ENCODE data around the gene SLC6A13. TPM values are rescaled to one million over a fixed set of nuclear protein-coding genes. Genes with fewer than 3 reads are reported as not detected.

Gene SLC6A13
- total RNA-seq, 1 experiment from 2014 or later = not detected

DNA sequence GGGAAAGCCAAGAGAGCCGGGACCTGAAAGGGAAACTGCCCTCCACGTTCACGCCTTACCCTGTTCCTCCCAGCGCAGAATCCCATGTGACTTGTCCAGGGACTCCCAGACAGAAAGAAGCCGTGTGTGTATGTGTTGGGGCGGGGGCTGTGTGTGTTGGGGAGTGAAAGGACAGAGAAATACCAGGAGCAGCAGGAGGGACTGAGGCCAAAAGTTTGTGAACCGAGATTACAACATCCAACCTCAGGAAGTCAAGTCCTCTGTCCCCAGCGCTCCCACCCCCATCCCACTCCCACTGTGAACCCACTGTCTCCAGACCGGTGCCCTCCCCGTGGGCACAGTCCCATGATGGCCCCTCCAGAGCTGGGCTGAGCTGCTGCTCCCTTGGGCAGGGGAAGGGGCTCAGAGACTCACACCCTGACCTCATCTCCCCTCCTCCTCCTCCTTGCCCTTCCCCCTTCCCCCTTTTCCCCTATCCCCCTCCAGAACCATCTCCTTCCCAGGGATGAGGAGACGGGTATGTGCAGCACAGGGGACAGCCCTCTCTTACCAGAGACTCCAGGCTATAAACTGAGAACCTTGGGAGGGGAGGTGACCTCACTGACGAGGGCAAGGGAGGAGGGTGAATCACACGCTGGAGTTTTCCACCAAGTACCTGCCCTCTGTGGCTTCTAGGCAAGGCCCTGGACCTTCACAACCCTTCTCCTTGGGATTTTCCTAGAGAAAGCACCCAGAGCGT is 48.5 kb downstream of the SLC6A13 start, which contains the start of gene SLC6A12:
TSS of gene SLC6A12 (minus strand) at position 155 of the 739 bp plus-strand sequence. CDS start 4,171 bp downstream, outside the sequence.
- DNase-seq (ENCODE audit: low read depth) = peak; percentile 61

DNA sequence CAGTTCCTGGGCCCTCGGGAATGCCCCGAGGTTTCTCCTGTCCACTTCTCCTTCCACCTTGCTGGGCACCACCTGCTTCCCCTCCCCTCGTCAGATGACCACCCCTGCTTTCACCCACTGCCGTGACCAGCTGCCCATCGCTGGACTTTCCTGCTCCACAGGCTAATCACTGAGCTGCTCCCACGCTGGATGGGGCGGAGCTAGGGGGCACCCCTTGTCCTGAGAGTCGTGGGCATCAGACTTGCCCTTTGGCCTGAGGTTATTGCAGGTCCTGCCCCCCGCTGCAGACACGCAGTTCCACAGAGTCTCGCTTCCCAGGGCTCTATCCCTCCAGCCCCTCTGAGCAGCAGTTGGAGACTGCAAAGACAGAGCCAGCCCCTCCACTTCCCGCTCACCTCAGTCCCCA is 49.1 kb downstream of the SLC6A13 start:
- DNase-seq (ENCODE audit: low read depth) = no peak

DNA sequence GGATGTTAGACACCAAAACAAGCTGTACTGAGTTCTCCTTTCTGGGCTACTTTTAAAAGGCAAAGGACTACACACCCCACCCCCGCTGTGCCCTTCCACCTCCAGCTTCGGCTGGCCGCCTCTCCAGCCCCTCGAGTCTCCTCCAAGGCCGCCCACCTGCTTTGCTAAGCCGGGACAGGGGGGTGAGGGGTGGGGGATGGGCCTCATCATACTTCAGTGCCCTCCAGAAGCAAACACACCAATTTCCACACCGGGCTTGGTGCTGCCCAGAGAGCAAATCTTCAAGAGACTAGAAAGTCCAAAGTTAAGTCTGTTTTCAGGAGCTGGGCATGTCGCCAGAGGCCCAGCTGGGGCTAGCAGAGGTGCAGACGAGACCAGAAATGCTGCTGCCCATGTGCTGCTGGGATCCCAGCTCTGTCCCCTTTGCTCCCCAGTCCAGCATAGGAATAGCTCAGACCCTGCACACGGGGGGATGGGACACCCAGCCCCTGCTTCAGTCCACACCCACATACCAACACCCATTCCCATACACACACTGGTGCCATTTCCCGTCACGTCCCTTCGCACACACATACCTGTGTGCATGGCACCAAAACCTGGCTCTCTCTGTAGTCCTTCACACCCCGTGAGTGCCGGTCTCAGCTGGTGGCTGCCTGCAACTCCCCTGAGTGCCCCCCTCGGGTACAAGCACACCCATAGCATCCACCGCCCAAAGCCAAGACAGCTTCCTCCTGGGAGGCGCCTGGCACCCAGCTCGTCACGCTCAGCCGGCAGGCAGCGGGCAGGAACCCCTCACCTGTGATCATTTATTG is 49.7 kb downstream of the SLC6A13 start:
- DNase-seq (ENCODE audit: low read depth) = no peak

DNA sequence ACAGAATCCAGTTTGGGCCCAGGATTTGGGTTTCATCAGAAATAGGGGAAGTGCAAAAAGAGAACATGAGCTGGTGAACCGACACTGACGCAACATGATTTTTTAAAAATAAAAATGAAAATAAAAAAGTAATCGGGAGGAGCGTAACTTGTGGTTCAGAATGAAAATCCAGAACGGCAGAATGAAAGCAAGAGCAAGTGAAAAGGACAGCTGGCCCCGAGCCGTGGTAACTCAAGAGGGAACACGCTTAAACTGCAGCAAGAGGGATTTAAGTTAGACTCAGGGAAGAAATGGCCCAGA is 50.3 kb downstream of the SLC6A13 start:
- no peak for DNase-seq (ENCODE audit: low read depth)

DNA sequence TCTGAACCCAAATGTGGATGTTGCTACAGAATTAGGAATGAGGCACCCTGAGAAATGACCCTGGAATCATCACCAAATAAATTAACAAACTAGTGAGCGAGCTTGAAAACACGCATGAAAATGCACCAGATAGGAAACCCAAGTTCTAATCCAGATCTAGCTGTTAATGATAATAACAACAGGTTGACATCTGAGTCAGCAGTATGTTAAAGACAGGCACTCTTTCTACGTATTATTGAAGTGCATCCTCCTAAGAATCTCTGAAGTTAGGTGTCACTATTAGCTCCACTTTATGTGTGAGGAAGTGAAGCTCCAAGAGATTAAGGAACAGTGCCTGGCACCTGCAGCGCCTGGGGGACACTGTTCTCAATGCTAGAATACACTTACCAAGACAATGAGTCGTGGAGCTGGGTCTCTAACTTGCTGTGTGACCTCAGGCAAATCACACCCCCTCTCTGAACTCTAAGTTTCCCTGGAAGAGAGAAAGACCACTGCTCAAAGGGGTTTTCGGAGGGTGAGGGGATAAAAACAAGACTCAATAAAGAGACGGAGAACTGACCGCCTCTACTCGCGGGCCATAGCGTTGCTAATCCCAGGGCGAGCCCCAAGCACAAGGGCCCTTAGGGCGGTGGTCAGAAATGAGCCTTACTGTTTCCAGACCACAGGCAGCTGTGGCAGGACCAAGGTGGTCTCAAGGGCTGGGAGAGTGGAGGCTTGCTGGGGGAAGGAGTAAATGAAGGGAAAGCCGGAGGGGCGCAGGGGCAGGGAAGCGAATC is 50.8 kb downstream of the SLC6A13 start:
- no peak for DNase-seq (ENCODE audit: low read depth)

DNA sequence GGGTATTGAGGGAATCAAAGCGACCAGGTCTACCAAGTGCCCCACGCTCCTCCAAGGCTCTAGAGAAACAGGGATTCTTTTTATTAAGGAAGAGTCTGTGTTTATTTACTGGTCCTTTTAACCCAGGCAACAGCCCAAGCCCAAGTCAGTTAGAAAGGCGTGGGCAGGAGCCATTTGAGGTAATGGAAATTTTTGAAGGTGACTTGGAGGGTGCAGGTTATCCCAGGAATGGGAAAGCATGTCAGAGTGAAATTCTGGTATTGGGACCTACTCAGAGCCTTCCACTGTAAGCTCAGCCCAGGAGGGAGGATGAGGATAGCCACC is 51.5 kb downstream of the SLC6A13 start:
- DNase-seq (ENCODE audit: low read depth) = no peak

DNA sequence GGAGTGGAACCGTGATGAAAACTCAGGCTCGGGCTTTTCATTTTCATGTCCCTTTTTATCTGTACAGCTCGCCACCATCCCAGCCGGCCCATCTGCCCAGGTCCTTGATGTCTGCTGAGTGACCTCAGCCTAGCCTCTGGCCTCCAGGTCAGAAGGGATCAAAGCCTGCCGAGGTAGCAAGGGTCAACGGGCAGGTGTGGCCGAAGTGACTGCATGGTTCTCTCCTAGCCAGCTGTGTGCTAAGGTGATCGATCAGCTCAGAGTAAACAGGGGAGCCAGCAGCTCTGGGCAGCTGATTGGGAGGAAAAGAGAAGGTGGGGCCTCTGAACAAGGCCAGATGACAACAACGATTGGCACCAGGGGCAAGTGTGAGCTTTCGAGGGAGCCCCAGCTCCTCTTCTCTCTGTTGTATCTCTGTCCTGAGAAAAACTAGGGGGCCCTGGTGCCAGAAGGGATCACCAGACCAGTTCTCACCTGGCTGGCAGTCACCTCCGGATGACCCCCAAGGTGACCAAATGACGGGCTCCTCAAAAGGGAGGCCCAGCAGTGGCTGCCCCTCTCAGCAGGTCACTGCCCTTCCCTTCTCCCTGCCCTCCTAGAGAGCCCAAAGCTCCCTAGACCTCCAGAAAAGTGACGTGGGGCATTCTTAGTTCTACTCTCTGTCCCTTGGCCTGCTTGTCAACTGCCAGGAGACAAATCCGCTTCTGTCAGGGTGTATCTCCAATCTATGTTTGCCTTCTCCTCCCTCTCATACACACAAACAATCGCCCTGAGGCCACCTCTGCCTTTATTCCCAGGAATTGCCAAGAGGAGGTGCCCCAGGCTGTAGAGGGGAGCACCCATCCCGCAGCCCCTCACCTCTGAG is 52.1 kb downstream of the SLC6A13 start:
- DNase-seq (ENCODE audit: low read depth) = no peak

DNA sequence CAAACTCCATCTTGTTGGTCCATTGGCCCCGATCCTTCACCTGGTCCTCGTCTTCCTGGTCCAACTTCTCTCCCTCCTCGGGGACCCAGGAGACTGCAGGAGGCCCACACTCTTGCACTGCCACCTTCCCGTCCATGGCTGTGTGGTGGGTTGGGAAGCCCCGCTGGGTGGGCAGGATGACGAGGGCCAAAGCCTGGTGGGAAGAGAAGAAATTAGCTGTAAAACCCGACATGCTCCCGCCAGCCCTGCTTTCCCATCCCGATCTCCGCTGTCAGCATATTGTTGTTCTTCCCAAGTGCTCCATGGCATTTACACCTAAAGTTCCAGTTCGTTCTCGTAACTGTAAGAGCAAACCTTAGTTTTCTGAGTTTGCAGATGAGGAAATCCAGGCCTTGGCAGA is 52.8 kb downstream of the SLC6A13 start:
- no peak for DNase-seq (ENCODE audit: low read depth)

DNA sequence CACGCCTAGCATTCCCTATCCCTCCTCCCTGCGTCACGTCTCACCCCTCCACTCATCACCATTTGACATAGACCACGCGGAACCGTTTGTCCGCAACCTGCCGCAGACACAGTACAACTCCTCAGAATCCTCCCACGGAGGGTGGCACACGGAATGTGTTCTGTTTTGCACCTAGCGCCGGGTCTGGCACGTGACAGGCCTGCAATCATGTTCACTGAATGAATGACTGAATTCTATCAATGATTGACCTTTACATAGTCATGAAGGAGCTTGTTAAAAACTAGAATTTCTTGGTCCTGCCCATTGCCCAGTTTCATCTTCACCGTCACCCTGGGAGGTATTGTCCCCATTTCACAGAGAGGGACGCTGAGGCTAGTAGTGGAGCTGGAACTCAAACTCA is 53.4 kb downstream of the SLC6A13 start:
- no peak for DNase-seq (ENCODE audit: low read depth)

DNA sequence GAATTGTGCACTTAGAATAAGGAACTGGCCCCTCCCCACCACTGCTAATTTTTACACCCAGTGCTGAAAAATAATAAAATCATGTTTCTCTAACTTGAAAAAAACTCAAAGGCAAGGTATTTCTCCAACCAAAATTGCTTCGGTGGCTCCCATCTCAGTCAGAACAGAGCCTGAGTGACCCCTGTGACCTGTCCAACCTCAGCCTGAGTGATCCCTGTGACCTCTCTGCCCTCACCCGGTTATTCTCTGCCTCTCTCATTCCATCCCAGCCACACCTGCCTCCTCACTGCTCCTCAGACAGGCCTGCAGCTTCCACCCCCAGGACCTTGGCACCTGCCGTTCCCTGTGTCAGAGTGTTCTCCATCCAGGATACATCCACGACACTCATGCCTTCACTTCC is 53.8 kb downstream of the SLC6A13 start:
- no peak for DNase-seq (ENCODE audit: low read depth)

DNA sequence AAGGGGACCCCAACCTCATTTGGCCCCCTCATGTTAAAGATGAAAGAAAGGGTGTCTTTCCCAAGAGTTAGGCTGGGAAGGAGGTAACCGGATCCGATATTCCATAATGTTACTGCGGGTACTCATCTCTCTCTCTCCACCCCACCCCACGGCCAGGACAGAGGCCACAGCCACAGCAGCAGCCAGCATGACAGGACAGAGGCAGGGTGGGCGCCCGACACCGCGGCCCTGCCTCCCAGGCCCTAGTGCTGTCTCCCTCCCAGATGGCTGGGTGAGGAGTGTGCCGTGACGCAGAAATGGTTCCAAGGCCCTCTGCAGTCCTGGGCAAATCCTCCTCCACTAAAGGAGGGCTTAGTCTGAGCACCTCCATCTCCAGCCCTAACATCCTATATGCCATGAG is 54.8 kb downstream of the SLC6A13 start:
- DNase-seq (ENCODE audit: low read depth) = no peak

DNA sequence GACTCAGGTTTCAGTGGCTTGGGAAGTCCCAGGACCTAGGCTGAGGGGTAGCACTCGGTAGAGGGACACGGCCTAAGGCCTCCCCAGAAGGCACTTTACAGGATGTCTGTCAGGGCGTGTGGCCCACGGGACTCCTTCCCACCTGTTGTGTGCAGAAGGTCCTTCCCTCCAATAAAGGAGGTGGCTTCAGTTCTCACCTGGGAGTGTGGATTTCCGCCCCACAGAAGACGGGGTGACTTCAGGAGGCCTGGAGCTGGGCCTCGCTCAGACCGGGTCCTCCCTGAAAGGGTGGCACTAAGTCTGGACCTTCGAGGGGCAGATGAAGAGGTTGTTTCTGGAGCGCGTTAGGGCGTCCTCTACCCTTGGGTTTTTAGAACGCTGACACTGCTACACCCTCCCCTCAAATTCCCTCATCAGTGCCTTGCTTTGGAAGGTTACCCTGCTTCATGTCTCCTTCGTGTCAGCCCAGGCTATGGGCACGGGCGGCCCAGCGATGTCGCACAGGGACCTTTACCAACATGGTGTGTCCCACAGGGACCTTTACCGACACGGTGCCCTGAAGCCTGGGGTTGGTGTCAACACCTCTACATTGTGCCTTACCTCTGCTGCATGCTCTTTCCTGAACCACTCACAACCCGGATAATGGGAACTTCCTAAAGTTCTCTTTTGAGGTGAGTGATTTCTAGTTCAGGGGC is 55.7 kb downstream of the SLC6A13 start:
- no peak for DNase-seq (ENCODE audit: low read depth)

DNA sequence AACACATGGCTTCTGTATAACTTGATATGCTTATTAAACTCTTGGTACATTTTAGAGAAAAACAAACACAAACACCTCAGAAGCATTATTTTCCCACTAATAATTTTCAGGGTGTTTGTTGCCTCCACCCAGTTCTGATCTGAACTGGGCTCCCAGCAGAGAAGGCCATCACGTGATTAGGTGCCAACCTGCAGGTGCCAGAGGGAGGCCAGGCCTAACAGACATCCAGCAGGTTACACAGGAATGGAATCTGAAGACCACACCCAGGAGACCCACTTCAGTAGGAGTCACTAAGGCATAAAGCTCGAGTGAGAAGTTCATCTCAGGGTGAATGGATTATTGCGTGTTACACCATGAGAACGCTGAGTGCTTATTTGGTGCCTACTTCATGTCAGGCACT is 57.6 kb downstream of the SLC6A13 start:
- no peak for DNase-seq (ENCODE audit: low read depth)

DNA sequence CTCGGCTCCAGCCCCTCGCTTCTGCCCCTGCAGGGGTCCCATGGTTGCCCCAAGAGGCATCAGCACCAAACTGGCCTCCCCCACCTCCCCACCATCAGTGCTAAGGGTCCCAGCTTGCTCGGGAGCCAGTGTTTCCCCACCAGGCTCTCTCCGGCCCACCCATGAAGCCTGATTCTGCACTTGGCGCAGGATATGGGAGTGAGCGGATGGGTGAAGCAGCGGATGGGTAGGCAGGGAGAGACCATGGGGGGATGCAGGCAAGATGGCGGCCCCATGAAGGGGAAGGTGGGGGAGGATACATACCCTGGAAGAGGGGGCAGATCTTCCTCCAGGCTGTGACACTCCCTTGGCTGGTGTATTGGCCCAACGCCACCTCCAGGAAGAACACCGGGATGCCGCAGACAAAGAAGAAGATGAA is 58.4 kb downstream of the SLC6A13 start:
- DNase-seq (ENCODE audit: low read depth) = no peak

DNA sequence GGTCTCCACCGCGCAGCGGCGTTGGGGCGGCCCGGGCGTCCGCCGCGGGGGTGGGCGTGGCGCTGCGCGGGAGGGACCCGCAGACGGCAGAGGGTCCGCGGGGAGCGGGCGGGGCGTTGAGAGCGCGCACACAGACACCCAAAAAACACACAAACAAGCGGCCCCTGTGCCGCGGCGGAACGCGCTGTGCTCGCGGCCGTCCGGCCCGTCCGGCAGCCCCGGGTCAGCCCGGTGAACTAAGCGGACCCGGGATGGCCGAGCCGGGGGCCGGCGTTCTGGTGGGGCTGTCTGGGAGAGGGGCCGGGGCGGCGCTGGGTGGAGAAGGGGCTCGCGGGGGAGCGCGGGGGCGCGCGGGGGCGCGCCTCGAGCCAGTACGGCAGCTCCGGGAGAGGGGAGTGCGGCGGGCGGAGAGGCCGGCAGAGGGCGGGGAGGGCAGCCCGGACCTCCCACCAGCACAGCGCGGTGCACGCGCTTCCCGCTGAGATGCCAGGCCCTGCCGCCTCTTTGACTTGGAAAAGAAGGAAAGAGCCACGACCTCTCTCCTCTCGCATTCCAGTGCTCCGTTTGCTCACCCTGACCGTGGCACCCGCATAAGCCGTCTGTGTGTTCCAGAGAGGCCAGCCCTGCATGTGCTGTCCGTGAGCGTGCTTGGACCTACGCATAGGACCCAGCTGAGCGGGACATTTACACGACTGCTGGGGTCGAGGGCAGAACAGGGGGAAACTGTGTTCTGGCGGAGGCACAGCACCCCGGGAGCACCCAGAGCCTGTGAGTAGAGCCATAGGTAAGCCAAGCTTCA is 59.0 kb downstream of the SLC6A13 start:
- DNase-seq (ENCODE audit: low read depth) = peak; percentile 49

DNA sequence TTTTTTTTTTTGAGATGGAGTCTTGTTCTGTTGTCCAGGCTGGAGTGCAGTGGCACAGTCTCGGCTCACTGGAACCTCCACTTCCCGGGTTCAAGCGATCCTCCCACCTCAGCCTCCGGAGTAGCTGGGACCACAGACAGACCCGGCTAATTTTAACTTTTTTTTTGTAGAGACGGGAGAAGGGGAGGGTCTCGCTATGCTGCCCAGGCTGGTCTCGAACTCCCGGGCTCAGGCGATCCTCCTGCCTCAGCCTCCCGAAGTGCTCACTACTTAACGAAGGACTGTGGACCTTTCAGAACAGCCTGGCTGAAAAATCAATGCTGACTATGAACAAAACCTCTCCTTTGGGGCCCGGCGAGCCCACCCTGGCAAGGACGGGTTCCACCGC is 59.6 kb downstream of the SLC6A13 start:
- DNase-seq (ENCODE audit: low read depth) = no peak

DNA sequence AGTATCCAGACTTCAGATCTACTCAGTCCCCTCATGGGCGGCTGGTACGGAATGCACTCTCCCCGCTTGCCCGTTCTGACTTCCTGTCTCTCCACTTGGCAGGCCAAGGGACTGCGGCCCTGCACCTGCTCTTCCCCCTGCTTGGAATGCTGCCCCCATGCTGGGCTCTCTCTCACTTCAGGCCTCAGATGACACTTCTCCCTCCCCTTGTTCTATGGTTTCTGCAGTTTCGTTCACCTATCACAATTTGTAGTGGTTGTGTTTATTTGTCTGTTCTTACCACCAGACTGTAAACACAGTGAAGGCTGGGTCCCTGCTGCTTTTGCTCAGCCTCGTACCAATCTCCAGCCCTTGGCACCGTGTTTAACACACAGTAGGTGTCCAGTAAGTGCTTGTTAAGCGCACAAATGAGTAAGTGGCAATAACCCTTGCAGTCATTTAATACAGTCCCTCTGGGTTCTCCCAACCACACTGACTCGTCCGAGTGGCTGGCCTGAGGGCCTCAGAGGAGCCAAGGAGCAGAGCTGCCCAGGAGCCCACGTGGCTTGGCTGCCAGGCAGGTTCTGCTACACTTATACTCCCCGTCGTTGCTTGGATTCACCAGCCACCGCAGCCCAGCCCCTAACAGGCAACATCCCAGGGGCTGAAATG is 60.4 kb downstream of the SLC6A13 start:
- no peak for DNase-seq (ENCODE audit: low read depth)

DNA sequence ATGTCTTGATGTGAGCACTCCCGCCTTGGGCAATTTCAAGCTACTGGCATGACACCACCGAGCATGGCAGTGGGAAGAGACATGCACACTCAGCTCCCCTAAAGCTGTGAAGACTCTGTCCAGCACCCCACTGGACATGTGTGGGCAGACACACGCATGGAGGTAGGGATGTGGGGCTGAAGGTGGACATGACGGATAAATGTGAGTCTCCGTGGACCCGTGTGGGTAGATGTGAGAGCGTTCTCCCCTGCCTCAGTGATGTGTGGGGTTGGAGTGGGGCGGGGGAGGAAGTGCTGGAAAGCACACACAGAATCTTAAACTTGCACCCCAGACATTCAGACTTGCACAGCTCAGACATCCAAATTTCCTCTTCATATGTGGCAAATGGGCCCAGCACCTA is 61.3 kb downstream of the SLC6A13 start:
- DNase-seq (ENCODE audit: low read depth) = no peak

DNA sequence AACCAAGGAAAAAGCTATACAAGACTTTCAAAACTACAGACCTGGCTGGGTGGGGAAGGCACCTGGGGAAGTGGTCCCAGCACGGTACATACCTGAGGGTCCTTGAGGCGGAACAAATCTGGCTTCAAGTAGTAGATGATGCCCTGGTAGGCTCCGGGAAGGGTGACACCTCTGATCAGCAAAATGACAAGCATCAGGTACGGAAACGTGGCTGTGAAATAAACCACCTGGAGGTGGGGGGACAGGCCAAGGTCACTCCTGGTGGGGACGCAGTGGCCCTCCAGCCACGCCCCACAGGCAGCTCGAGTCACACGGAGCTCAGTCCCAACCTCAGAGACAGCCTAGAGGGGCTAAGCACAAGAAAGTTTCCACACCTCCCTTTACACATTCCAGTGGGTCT is 63.9 kb downstream of the SLC6A13 start:
- no peak for DNase-seq (ENCODE audit: low read depth)
